NB4 (cell line): ENCODE results near the gene SEZ6L.

ENCODE experiments used
- CTCF ChIP-seq: IDR thresholded peaks from one replicate; pipeline ENCODE4 v1.5.1; 2012; ENCODE audit warnings: low read depth, low read length
- MAX ChIP-seq: IDR thresholded peaks from 2 replicates; pipeline ENCODE4 v1.6.1; 2011; ENCODE audit warnings: low read depth, low read length
- POLR2A ChIP-seq: IDR thresholded peaks from 2 replicates; pipeline ENCODE4 v1.6.1; 2011; ENCODE audit warnings: mild to moderate bottlenecking; ENCODE audit not compliant: insufficient read length; ENCODE audit errors: extremely low read depth

- TF ChIP-seq CTCF (no peak), POLR2A (no peak), MAX (no peak)
Observed at GRCh38 chr22:26359156-26359555, 189.9 kb downstream of the SEZ6L start.
